HL-60 (cell line): ENCODE results near the gene RIBC1.
"Not testable (repeated sequence)": the region's sequence is repeated elsewhere in the genome, so short reads cannot be mapped to it uniquely, and the experiment has no call there.

ENCODE experiments used
- TF ChIP-seq, protein P1 (sequence below): IDR thresholded peaks from one replicate; pipeline ENCODE4 v1.5.1; 2011; ENCODE audit warnings: low read length, control low read depth, inconsistent platforms; ENCODE audit not compliant: insufficient read depth
- TF ChIP-seq, protein P2 (sequence below): IDR thresholded peaks from 2 replicates; pipeline ENCODE4 v1.6.1; 2012; ENCODE audit warnings: low read depth; ENCODE audit not compliant: insufficient replicate concordance

DNA sequence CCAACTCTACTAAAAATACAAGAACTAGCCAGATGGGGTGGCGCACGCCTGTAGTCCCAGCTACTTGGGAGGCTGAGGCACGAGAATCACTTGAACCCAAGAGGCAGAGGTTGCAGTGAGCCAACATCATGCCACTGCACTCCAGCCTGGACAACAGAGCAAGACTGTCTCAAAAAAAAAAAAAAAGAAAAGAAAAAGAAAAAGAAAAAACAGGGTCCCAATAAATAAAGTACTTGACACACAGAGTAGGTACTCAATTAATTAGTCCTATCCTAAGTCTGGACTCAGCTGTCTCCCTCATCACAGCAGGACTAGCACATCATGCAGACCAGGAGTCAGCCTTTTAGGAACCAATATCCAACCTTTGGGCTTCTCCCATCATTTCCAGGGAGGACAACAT lies 2.3 kb upstream of the RIBC1 start:
- TF ChIP-seq, protein P1, sequence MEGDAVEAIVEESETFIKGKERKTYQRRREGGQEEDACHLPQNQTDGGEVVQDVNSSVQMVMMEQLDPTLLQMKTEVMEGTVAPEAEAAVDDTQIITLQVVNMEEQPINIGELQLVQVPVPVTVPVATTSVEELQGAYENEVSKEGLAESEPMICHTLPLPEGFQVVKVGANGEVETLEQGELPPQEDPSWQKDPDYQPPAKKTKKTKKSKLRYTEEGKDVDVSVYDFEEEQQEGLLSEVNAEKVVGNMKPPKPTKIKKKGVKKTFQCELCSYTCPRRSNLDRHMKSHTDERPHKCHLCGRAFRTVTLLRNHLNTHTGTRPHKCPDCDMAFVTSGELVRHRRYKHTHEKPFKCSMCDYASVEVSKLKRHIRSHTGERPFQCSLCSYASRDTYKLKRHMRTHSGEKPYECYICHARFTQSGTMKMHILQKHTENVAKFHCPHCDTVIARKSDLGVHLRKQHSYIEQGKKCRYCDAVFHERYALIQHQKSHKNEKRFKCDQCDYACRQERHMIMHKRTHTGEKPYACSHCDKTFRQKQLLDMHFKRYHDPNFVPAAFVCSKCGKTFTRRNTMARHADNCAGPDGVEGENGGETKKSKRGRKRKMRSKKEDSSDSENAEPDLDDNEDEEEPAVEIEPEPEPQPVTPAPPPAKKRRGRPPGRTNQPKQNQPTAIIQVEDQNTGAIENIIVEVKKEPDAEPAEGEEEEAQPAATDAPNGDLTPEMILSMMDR, result not testable (repeated sequence)
- TF ChIP-seq, protein P2, sequence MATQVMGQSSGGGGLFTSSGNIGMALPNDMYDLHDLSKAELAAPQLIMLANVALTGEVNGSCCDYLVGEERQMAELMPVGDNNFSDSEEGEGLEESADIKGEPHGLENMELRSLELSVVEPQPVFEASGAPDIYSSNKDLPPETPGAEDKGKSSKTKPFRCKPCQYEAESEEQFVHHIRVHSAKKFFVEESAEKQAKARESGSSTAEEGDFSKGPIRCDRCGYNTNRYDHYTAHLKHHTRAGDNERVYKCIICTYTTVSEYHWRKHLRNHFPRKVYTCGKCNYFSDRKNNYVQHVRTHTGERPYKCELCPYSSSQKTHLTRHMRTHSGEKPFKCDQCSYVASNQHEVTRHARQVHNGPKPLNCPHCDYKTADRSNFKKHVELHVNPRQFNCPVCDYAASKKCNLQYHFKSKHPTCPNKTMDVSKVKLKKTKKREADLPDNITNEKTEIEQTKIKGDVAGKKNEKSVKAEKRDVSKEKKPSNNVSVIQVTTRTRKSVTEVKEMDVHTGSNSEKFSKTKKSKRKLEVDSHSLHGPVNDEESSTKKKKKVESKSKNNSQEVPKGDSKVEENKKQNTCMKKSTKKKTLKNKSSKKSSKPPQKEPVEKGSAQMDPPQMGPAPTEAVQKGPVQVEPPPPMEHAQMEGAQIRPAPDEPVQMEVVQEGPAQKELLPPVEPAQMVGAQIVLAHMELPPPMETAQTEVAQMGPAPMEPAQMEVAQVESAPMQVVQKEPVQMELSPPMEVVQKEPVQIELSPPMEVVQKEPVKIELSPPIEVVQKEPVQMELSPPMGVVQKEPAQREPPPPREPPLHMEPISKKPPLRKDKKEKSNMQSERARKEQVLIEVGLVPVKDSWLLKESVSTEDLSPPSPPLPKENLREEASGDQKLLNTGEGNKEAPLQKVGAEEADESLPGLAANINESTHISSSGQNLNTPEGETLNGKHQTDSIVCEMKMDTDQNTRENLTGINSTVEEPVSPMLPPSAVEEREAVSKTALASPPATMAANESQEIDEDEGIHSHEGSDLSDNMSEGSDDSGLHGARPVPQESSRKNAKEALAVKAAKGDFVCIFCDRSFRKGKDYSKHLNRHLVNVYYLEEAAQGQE, result not testable (repeated sequence)
